Uterus (tissue), 2 donors: ENCODE results near the gene KIRREL3.

Experiments used
- POLR2A ChIP-seq, 2 donors: fragments of 450-650 bp; IDR thresholded peaks; one replicate each; pipeline ENCODE4 v1.6.1; 2016; ENCODE audit warnings: antibody characterized with exemption in 2 of 2, mild to moderate bottlenecking in 1 of 2, moderate library complexity in 1 of 2
- TF ChIP-seq, protein P1 (sequence below), 4 experiments: fragments of 200-600 bp in 2 of 4; fragments of 450-650 bp in 2 of 4; sonication (generic) in 2 of 4; IDR thresholded peaks; one replicate each; pipeline ENCODE4 v1.5.1; 2016 to 2019; ENCODE audit warnings: antibody characterized with exemption in 4 of 4, mild to moderate bottlenecking in 2 of 4, moderate library complexity in 1 of 4

DNA sequence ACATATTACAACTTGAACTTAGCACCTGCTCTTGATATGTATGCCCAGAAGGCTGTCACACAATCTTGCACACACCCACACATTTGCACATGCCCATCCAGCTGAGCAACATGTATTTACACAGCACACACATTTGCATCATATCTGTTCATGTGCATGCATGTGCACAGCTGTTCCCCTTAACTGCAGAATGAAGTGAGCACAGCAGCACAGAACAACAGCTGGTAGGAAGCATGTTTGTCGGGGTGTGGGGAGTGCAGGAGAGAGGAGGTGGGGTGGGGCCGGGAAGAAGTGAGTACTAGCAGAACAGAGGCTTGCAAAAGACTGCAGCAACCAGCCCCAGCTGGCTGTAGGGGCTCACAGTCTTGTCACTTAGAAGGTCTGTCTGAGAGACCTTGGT is 296.5 kb downstream of the KIRREL3 start:
- no peak for TF ChIP-seq POLR2A (IDR thresholded peaks at IDR 0.05)
- TF ChIP-seq, protein P1, sequence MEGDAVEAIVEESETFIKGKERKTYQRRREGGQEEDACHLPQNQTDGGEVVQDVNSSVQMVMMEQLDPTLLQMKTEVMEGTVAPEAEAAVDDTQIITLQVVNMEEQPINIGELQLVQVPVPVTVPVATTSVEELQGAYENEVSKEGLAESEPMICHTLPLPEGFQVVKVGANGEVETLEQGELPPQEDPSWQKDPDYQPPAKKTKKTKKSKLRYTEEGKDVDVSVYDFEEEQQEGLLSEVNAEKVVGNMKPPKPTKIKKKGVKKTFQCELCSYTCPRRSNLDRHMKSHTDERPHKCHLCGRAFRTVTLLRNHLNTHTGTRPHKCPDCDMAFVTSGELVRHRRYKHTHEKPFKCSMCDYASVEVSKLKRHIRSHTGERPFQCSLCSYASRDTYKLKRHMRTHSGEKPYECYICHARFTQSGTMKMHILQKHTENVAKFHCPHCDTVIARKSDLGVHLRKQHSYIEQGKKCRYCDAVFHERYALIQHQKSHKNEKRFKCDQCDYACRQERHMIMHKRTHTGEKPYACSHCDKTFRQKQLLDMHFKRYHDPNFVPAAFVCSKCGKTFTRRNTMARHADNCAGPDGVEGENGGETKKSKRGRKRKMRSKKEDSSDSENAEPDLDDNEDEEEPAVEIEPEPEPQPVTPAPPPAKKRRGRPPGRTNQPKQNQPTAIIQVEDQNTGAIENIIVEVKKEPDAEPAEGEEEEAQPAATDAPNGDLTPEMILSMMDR (IDR thresholded peaks at IDR 0.05) = no peak
